ENCODE data around the gene MALSU1. TPM values are rescaled to one million over a fixed set of nuclear protein-coding genes. Genes with fewer than 3 reads are reported as not detected.

MALSU1 gene
- total RNA-seq, 5 donors from 2014 or later (not counting 1 experiment from before 2014, with no cell fraction given): 29.0 to 39.6 (median 37.9) TPM

GRCh38 chr7:23273141-23273599 is 26.0 kb upstream of the MALSU1 start:
- ATAC-seq (replicated peaks in 1 of 4): peak; percentile 98 to 99 (median 98)
- CTCF ChIA-PET: interaction anchor here (0.5 to 4.4 kb wide), 44 partner anchors 10 to 1813 kb away, joined by 3 to 41 read pairs (median 4); partner anchors contain the start of genes MALSU1 (in 1 of the 2) and NUP42 (in 1 of the 2)
- WGBS (ENCODE audit: insufficient coverage): 0% methylated on average over 2 of the region's 11 CpGs
- peaks cover 4 to 13% of the 10 kb centered on the region in 2 donors for H3K27me3 Mint-ChIP-seq
- no peak overlapping the region for H3K27ac ChIP-seq (ENCODE audit: low read length)
- POLR2A ChIA-PET: interaction anchor here in 1 of 2 donors (0.5 to 0.6 kb wide), 2 partner anchors 413 to 1294 kb away, joined by 3 to 5 read pairs; no protein-coding TSS in a partner anchor
- H3K4me3 ChIP-seq (ENCODE audit: control insufficient read depth in 1 of 2, extremely low read depth in 1 of 2, low read length in 1 of 2): no peak overlapping the region
- H3K36me3 Mint-ChIP-seq: no peaks in the 10 kb centered on the region
- peaks cover 7 to 15% (median 13%) of the 10 kb centered on the region in 3 donors for H3K4me1 Mint-ChIP-seq
- no peaks in the 10 kb centered on the region for H3K36me3 ChIP-seq (ENCODE audit: control insufficient read depth in 2 of 2, extremely low read depth in 1 of 2, insufficient read depth in 1 of 2, low read length in 1 of 2)
- H3K9me3 ChIP-seq: no peaks in the 10 kb centered on the region
- H3K4me3 Mint-ChIP-seq: peak overlapping the region; percentile 46 to 50 (median 47)
- peak; percentile 67 to 92 (median 84) for DNase-seq
- peaks cover 0 to 7% of the 10 kb centered on the region in 2 experiments for H3K4me1 ChIP-seq (ENCODE audit: control insufficient read depth in 1 of 2, extremely low read depth in 1 of 2, insufficient read depth in 2 of 2, low read length in 2 of 2)
- peaks cover 0 to 8% of the 10 kb centered on the region in 2 experiments for H3K27me3 ChIP-seq (replicated peaks in 1 of 2; ENCODE audit: control insufficient read depth in 2 of 2, extremely low read depth in 1 of 2, insufficient read depth in 2 of 2, low read length in 1 of 2)
- no peaks in the 10 kb centered on the region for H3K9me3 Mint-ChIP-seq
- no peak overlapping the region for H3K27ac Mint-ChIP-seq

- no peak overlapping the region for H3K27ac ChIP-seq (ENCODE audit: low read length)
- peaks cover 0 to 7% of the 10 kb centered on the region in 2 experiments for H3K4me1 ChIP-seq (ENCODE audit: control insufficient read depth in 1 of 2, extremely low read depth in 1 of 2, insufficient read depth in 2 of 2, low read length in 2 of 2)
- CTCF ChIA-PET: interaction anchor here (0.6 to 2.1 kb wide), 6 partner anchors 12 to 44 kb away, joined by 3 to 8 read pairs (median 4); no protein-coding TSS in a partner anchor
- Mint-ChIP-seq H3K4me3 (no peak overlapping the region), H3K27ac (no peak overlapping the region), H3K36me3 (no peaks in the 10 kb centered on the region), H3K4me1 (peaks cover 7 to 15% (median 13%) of the 10 kb centered on the region in 3 donors), H3K9me3 (no peaks in the 10 kb centered on the region), H3K27me3 (peaks cover 0 to 3% of the 10 kb centered on the region in 2 donors)
- POLR2A ChIA-PET: no interaction called here
- DNase-seq (no peak), ATAC-seq (replicated peaks in 1 of 4) (no peak)
- H3K27me3 ChIP-seq (replicated peaks in 1 of 2; ENCODE audit: control insufficient read depth in 2 of 2, extremely low read depth in 1 of 2, insufficient read depth in 2 of 2, low read length in 1 of 2): peaks cover 0 to 7% of the 10 kb centered on the region in 2 experiments
- H3K4me3 ChIP-seq (ENCODE audit: control insufficient read depth in 1 of 2, extremely low read depth in 1 of 2, low read length in 1 of 2): no peak overlapping the region
- no peaks in the 10 kb centered on the region for H3K9me3 ChIP-seq
- 100% methylated on average over 1 of the region's 5 CpGs for WGBS (ENCODE audit: insufficient coverage)
- no peaks in the 10 kb centered on the region for H3K36me3 ChIP-seq (ENCODE audit: control insufficient read depth in 2 of 2, extremely low read depth in 1 of 2, insufficient read depth in 1 of 2, low read length in 1 of 2)
Measured at GRCh38 chr7:23275912-23276311, 23.2 kb upstream of the MALSU1 start.

GRCh38 chr7:23276376-23276775 is 22.8 kb upstream of the MALSU1 start:
- no peak overlapping the region for H3K4me3 ChIP-seq (ENCODE audit: control insufficient read depth in 1 of 2, extremely low read depth in 1 of 2, low read length in 1 of 2)
- Mint-ChIP-seq H3K4me1 (peaks cover 7 to 15% (median 13%) of the 10 kb centered on the region in 3 donors), H3K36me3 (no peaks in the 10 kb centered on the region), H3K27ac (no peak overlapping the region), H3K27me3 (peaks cover 0 to 3% of the 10 kb centered on the region in 2 donors), H3K4me3 (no peak overlapping the region), H3K9me3 (no peaks in the 10 kb centered on the region)
- H3K4me1 ChIP-seq (ENCODE audit: control insufficient read depth in 1 of 2, extremely low read depth in 1 of 2, insufficient read depth in 2 of 2, low read length in 2 of 2): peaks cover 0 to 7% of the 10 kb centered on the region in 2 experiments
- ATAC-seq (replicated peaks in 1 of 4) (no peak), DNase-seq (no peak)
- POLR2A ChIA-PET: no interaction called here
- H3K36me3 ChIP-seq (ENCODE audit: control insufficient read depth in 2 of 2, extremely low read depth in 1 of 2, insufficient read depth in 1 of 2, low read length in 1 of 2): no peaks in the 10 kb centered on the region
- 75% methylated on average over 2 of the region's 5 CpGs for WGBS (ENCODE audit: insufficient coverage)
- peaks cover 0 to 7% of the 10 kb centered on the region in 2 experiments for H3K27me3 ChIP-seq (replicated peaks in 1 of 2; ENCODE audit: control insufficient read depth in 2 of 2, extremely low read depth in 1 of 2, insufficient read depth in 2 of 2, low read length in 1 of 2)
- H3K27ac ChIP-seq (ENCODE audit: low read length): no peak overlapping the region
- H3K9me3 ChIP-seq: no peaks in the 10 kb centered on the region
- CTCF ChIA-PET: interaction anchor here (0.9 to 2.1 kb wide), 6 partner anchors 10 to 33 kb away, joined by 3 to 8 read pairs (median 4); no protein-coding TSS in a partner anchor

- ChIA-PET CTCF (interaction anchor here in 1 of 2 donors (0.6 to 2.1 kb wide), 7 partner anchors 9 to 1070 kb away, joined by 3 to 8 read pairs (median 4); no protein-coding TSS in a partner anchor), POLR2A (no interaction called here)
- Mint-ChIP-seq H3K27me3 (peaks cover 0 to 3% of the 10 kb centered on the region in 2 donors), H3K4me1 (peaks cover 7 to 15% (median 13%) of the 10 kb centered on the region in 3 donors), H3K36me3 (no peaks in the 10 kb centered on the region), H3K27ac (no peak overlapping the region), H3K4me3 (no peak overlapping the region), H3K9me3 (no peaks in the 10 kb centered on the region)
- H3K9me3 ChIP-seq: no peaks in the 10 kb centered on the region
- H3K27me3 ChIP-seq (replicated peaks in 1 of 2; ENCODE audit: control insufficient read depth in 2 of 2, extremely low read depth in 1 of 2, insufficient read depth in 2 of 2, low read length in 1 of 2): peaks cover 0 to 7% of the 10 kb centered on the region in 2 experiments
- peaks cover 0 to 7% of the 10 kb centered on the region in 2 experiments for H3K4me1 ChIP-seq (ENCODE audit: control insufficient read depth in 1 of 2, extremely low read depth in 1 of 2, insufficient read depth in 2 of 2, low read length in 2 of 2)
- WGBS (ENCODE audit: insufficient coverage): no CpG with 5 or more reads among the region's 3 CpGs
- ATAC-seq (replicated peaks in 1 of 4) (no peak), DNase-seq (no peak)
- no peak overlapping the region for H3K4me3 ChIP-seq (ENCODE audit: control insufficient read depth in 1 of 2, extremely low read depth in 1 of 2, low read length in 1 of 2)
- no peaks in the 10 kb centered on the region for H3K36me3 ChIP-seq (ENCODE audit: control insufficient read depth in 2 of 2, extremely low read depth in 1 of 2, insufficient read depth in 1 of 2, low read length in 1 of 2)
- H3K27ac ChIP-seq (ENCODE audit: low read length): no peak overlapping the region
Measured at GRCh38 chr7:23276947-23277346, 22.2 kb upstream of the MALSU1 start.

GRCh38 chr7:23277359-23277989 is 21.7 kb upstream of the MALSU1 start:
- no CpG with 5 or more reads among the region's 6 CpGs for WGBS (ENCODE audit: insufficient coverage)
- H3K27ac ChIP-seq (ENCODE audit: low read length): no peak overlapping the region
- DNase-seq: peak in 15 of 35 experiments; percentile 6 to 77 (median 22)
- ChIA-PET CTCF (interaction anchor here in 1 of 2 donors (0.6 to 2.1 kb wide), 9 partner anchors 10 to 1069 kb away, joined by 3 to 8 read pairs (median 3); partner anchors contain the start of gene MALSU1), POLR2A (no interaction called here)
- H3K4me3 ChIP-seq (ENCODE audit: control insufficient read depth in 1 of 2, extremely low read depth in 1 of 2, low read length in 1 of 2): no peak overlapping the region
- peaks cover 0 to 7% of the 10 kb centered on the region in 2 experiments for H3K27me3 ChIP-seq (replicated peaks in 1 of 2; ENCODE audit: control insufficient read depth in 2 of 2, extremely low read depth in 1 of 2, insufficient read depth in 2 of 2, low read length in 1 of 2)
- peak in 3 of 4 experiments; percentile 33 to 48 (median 33) for ATAC-seq (replicated peaks in 1 of 4)
- no peaks in the 10 kb centered on the region for H3K9me3 Mint-ChIP-seq
- no peaks in the 10 kb centered on the region for H3K27me3 Mint-ChIP-seq
- no peak overlapping the region for H3K27ac Mint-ChIP-seq
- H3K9me3 ChIP-seq: no peaks in the 10 kb centered on the region
- H3K36me3 Mint-ChIP-seq: no peaks in the 10 kb centered on the region
- peaks cover 0 to 7% of the 10 kb centered on the region in 2 experiments for H3K4me1 ChIP-seq (ENCODE audit: control insufficient read depth in 1 of 2, extremely low read depth in 1 of 2, insufficient read depth in 2 of 2, low read length in 2 of 2)
- no peaks in the 10 kb centered on the region for H3K36me3 ChIP-seq (ENCODE audit: control insufficient read depth in 2 of 2, extremely low read depth in 1 of 2, insufficient read depth in 1 of 2, low read length in 1 of 2)
- no peak overlapping the region for H3K4me3 Mint-ChIP-seq
- peaks cover 7 to 10% (median 10%) of the 10 kb centered on the region in 3 donors for H3K4me1 Mint-ChIP-seq

GRCh38 chr7:23279819-23280525 is 19.2 kb upstream of the MALSU1 start:
- no CpG with 5 or more reads among the region's 2 CpGs for WGBS (ENCODE audit: insufficient coverage)
- no peak overlapping the region for H3K4me3 ChIP-seq (ENCODE audit: control insufficient read depth in 1 of 2, extremely low read depth in 1 of 2, low read length in 1 of 2)
- no peaks in the 10 kb centered on the region for H3K4me1 ChIP-seq (ENCODE audit: control insufficient read depth in 1 of 2, extremely low read depth in 1 of 2, insufficient read depth in 2 of 2, low read length in 2 of 2)
- H3K27me3 ChIP-seq (replicated peaks in 1 of 2; ENCODE audit: control insufficient read depth in 2 of 2, extremely low read depth in 1 of 2, insufficient read depth in 2 of 2, low read length in 1 of 2): peaks cover 0 to 3% of the 10 kb centered on the region in 2 experiments
- DNase-seq: no peak
- no peaks in the 10 kb centered on the region for H3K9me3 ChIP-seq
- H3K4me1 Mint-ChIP-seq: no peaks in the 10 kb centered on the region
- ATAC-seq (replicated peaks in 1 of 4): no peak
- H3K27ac Mint-ChIP-seq: no peak overlapping the region
- no peaks in the 10 kb centered on the region for H3K36me3 Mint-ChIP-seq
- POLR2A ChIA-PET: no interaction called here
- no peak overlapping the region for H3K27ac ChIP-seq (ENCODE audit: low read length)
- H3K4me3 Mint-ChIP-seq: no peak overlapping the region
- no peaks in the 10 kb centered on the region for H3K36me3 ChIP-seq (ENCODE audit: control insufficient read depth in 2 of 2, extremely low read depth in 1 of 2, insufficient read depth in 1 of 2, low read length in 1 of 2)
- CTCF ChIA-PET: no interaction called here
- H3K27me3 Mint-ChIP-seq: no peaks in the 10 kb centered on the region
- H3K9me3 Mint-ChIP-seq: no peaks in the 10 kb centered on the region

All from T-cell (primary cell).